LNCAP (cell line): ENCODE measurements around the gene KIAA1958.

ENCODE experiments used
- TF ChIP-seq, protein P1 (sequence below): fragments of 450-650 bp; IDR thresholded peaks from 2 replicates; pipeline ENCODE4 v1.5.1; 2017; ENCODE audit warnings: mild to moderate bottlenecking

The KIAA1958 gene

GRCh38 chr9:112516769-112517168, 30.1 kb downstream of the KIAA1958 start:
- TF ChIP-seq, protein P1, sequence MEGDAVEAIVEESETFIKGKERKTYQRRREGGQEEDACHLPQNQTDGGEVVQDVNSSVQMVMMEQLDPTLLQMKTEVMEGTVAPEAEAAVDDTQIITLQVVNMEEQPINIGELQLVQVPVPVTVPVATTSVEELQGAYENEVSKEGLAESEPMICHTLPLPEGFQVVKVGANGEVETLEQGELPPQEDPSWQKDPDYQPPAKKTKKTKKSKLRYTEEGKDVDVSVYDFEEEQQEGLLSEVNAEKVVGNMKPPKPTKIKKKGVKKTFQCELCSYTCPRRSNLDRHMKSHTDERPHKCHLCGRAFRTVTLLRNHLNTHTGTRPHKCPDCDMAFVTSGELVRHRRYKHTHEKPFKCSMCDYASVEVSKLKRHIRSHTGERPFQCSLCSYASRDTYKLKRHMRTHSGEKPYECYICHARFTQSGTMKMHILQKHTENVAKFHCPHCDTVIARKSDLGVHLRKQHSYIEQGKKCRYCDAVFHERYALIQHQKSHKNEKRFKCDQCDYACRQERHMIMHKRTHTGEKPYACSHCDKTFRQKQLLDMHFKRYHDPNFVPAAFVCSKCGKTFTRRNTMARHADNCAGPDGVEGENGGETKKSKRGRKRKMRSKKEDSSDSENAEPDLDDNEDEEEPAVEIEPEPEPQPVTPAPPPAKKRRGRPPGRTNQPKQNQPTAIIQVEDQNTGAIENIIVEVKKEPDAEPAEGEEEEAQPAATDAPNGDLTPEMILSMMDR = no peak

DNA sequence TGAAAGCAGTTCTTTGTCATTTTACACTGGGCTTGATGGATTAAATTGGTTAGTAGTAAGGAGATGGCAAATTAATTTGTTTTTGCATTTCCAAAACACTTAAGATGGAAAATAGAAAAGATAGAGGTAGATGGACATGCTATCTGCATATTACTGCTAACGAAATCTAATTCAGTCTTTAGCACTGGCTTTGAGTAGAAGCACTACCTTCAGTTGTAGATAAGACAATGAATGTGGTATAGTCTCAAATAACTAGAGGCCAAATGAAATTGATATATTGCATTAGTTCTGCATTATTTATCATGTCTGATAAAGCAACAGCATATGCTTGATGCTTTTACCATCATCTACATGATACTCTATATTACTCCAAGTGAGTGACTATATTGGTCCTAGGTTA, 33.4 kb downstream of the KIAA1958 start:
- TF ChIP-seq, protein P1 = no peak

DNA sequence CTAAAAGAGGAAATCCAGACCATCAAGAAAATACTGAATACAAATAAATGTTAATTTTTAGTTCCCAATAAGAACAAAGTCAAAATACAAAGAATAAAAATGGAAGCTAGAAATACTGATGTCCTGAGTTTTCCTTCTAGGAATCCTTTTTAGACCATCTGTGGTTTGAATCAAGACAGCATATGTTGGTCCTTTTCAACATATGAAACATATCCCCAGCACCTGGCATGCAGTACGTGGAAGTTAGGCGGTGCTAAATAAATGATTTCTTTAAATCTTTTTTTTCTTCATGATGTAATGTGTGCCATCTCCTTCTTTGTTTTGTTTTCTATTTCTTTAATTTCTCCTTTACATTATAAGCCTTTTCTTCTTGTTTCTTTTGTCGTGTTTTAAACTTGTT, 34.0 kb downstream of the KIAA1958 start:
- TF ChIP-seq, protein P1 = no peak

- TF ChIP-seq, protein P1 = no peak
Observed at GRCh38 chr9:112526973-112527372, 40.3 kb downstream of the KIAA1958 start.

- TF ChIP-seq, protein P1 = no peak
Observed at GRCh38 chr9:112527959-112528358, 41.3 kb downstream of the KIAA1958 start.

DNA sequence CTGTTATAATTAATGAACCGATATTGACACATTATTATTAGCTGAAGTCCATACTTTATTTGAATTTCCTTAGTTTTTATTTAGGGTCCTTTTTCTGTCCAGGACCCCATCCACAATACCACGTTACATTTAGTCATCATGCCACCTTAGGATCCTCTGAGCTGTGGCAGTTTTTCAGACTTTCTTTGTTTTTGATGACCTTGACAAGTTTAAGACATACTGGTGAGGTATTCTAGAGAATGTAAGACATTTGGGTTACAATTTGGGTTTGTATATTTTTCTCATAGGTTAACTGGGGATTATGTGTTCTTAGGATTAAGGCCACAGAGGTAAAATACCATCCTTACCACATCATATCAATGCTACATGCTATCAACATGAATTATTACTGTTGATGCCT, 42.7 kb downstream of the KIAA1958 start:
- TF ChIP-seq, protein P1 = no peak

DNA sequence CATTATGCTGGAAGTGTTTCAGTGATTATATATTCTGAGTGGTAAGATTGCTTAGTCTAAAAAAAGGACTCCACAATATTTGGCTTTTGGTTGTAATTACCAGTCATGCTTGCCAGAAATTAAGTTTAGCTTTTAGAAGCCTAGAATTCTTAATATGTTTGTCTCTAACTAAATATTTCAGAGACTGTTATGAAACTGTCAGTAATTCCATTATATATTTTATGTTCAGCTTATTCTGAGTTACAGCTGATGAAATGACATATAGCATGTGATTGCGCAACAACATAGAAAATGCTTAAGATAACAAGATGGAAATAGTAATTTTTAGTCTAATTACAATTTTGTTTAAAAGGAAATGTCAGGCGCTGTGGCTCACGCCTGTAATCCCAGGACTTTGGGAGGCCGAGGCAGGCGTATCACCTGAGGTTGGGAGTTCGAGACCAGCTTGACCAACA, 44.2 kb downstream of the KIAA1958 start:
- TF ChIP-seq, protein P1 = no peak

DNA sequence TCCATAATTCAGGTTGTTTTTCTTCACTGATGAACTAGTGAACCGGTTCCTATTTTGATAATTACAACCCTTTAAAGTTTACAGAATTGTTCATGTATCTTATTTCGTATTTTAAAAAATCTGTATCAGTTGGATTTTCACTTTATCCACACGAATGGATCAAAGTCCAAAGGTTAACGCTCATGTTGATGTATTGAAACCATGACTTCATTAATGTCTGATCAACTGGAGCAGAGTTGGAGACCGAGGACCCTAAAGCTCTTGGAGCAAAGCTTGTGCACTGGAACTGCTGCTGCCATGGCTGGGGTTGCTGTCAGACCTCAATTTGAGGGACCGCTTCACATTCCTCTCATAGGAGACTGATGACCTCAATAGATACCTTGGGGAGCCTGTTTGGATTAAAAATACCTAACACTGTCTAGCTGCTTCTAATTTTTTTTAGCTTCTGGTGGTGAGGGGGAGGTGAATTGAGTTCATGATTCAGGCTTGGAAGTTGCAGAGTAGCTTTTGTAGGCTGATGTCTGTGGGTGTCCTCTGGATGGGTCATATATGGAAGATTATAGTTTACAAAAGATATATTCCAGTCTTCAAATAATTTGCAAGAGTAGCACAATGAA, 45.1 kb downstream of the KIAA1958 start:
- TF ChIP-seq, protein P1 = no peak
